RWPE1 (cell line): ENCODE results near the gene OGA.
A peak's percentile ranks its signal among the peaks of the same experiment; 100 is the strongest.

ENCODE experiments used
- CTCF ChIA-PET: fragments of 350-600 bp; sonication (Branson Sonifier 250); formaldehyde crosslinking; extraction: SDS; loops from one replicate; lab custom pipeline; 2021; lab: Yijun Ruan, JAX
- POLR2A ChIA-PET: fragments of 400-600 bp; formaldehyde crosslinking; extraction: SDS; loops from one replicate; lab custom pipeline; 2020; ENCODE audit warnings: antibody characterized with exemption; ENCODE audit not compliant: low non-redundant PET; lab: Yijun Ruan, JAX
- DNase-seq: peaks from one replicate; pipeline ENCODE4 v3.0.0; 2012; ENCODE audit warnings: low spot score
- H3K27ac ChIP-seq: fragments of 450-650 bp; 2 replicates; pipeline ENCODE4 v1.5.1; 2017
- CTCF ChIP-seq: fragments of 450-650 bp; conservative IDR thresholded peaks from 2 replicates; pipeline ENCODE4 v1.5.1; 2017; ENCODE audit warnings: low read depth, mild to moderate bottlenecking

Gene OGA

GRCh38 chr10:101826852-101827434 lies 8.7 kb upstream of the OGA start:
- POLR2A ChIA-PET: no interaction called here
- CTCF ChIA-PET: interaction anchor here (0.7 to 1.3 kb wide), 3 partner anchors 10 to 192 kb away, joined by 3 to 4 read pairs (median 3); no protein-coding TSS in a partner anchor

GRCh38 chr10:101824736-101825135 lies 6.5 kb upstream of the OGA start:
- no peak for TF ChIP-seq CTCF
- POLR2A ChIA-PET: no interaction called here

More at GRCh38 chr10:101826852-101827434, 8.7 kb upstream of the OGA start:
- no peak overlapping the region for H3K27ac ChIP-seq
- no peak for TF ChIP-seq CTCF
- DNase-seq: no peak

GRCh38 chr10:101818872-101819633 lies 809 bp upstream of the OGA start:
- POLR2A ChIA-PET: interaction anchor here (0.7 kb wide), 2 partner anchors 36 to 80 kb away, joined by 3 read pairs; partner anchors contain the start of gene NPM3
- CTCF ChIA-PET: interaction anchor here (0.6 to 2.0 kb wide), 6 partner anchors 14 to 66 kb away, joined by 3 to 10 read pairs (median 4); no protein-coding TSS in a partner anchor
- peak; percentile 39 for DNase-seq
- peak overlapping the region; percentile 95 for H3K27ac ChIP-seq
- no peak for TF ChIP-seq CTCF

More at GRCh38 chr10:101824736-101825135, 6.5 kb upstream of the OGA start:
- H3K27ac ChIP-seq: no peak overlapping the region
- CTCF ChIA-PET: interaction anchor here (3.0 kb wide), 1 partner anchor 16 kb away, joined by 9 read pairs; no protein-coding TSS in a partner anchor
- no peak for DNase-seq

DNA sequence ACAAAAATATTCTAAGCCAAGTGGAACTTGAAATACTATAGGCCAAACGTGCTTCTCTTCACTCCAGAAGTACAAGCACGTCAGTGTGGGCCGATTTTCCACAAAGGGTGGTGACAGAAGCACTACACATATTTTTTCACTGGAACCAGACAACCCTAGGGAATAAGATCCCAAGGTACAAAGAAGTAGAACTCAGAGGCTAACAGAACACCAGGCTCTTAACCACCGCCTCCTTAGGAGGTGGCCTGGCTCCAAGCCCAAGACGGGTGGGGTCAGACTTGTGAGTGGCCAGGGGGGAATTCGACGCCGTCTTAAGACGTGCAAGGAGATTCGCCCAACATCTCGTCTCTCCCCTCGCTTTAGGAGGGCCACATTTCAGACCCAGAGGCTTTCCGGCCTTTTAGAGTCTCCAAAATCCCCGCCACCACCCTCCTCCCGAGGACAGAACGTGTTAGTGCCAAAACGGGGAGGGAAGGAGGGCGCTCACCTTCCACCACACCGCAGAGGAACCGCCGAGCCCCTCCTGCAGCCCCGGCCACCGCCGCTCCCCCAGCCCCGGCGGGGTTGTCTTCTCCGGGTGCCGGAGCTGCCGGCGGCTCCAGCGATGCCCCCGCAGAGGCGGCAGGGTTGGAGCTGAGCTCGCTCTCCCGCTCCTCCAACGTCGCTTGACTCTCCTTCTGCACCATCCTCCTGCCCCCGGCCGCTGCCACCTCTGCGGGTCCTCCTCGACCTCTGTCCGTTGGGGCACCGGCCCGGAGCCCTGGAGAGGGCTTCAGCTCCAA lies 716 bp downstream of the OGA start:
- ChIA-PET CTCF (interaction anchor here (0.6 to 2.0 kb wide), 6 partner anchors 11 to 256 kb away, joined by 3 to 10 read pairs (median 4); no protein-coding TSS in a partner anchor), POLR2A (no interaction called here)
- TF ChIP-seq CTCF: no peak
- peak; percentile 93 for DNase-seq
- H3K27ac ChIP-seq: peak overlapping the region; percentile 95

DNA sequence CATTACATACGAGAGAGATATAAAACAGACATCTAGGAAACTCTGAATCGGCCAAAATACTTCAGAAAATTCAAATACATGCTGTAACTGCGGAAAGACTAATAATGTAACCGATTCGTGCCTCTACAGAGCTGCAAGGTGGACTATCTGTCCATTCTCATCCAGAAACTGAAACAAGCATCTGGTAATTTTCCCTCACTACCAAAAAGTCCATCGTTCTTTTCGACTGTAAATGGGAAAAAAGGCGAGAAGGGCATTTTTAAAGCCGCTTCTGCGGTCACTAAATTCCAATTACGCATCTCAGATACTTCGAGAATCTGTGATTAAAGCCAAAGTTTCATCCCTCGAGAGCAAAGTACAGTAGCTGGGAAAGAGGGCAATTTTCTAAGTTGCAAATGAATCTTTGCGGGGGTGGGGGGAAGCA lies 1.3 kb downstream of the OGA start:
- POLR2A ChIA-PET: no interaction called here
- TF ChIP-seq CTCF: no peak
- no peak for DNase-seq
- peak overlapping the region; percentile 95; the same call in 1 of the 2 replicates for H3K27ac ChIP-seq
- CTCF ChIA-PET: interaction anchor here (0.7 to 1.0 kb wide), 2 partner anchors 18 to 111 kb away, joined by 3 to 4 read pairs; no protein-coding TSS in a partner anchor

GRCh38 chr10:101816376-101816775 lies 1.9 kb downstream of the OGA start:
- no peak for DNase-seq
- TF ChIP-seq CTCF: no peak
- H3K27ac ChIP-seq: peak overlapping the region; percentile 49
- CTCF ChIA-PET: interaction anchor here (0.5 to 1.0 kb wide), 3 partner anchors 19 to 58 kb away, joined by 4 to 5 read pairs (median 5); no protein-coding TSS in a partner anchor
- POLR2A ChIA-PET: no interaction called here
